PC-3 (cell line): Measurements from ENCODE around the gene SLC25A34. TPM values are rescaled to one million over a fixed set of nuclear protein-coding genes. Genes with fewer than 3 reads are reported as not detected.

Source experiments
- ATAC-seq: fragments of 200-7000 bp; cut with Tn5 transposase; 2 replicates; pipeline ENCODE4 v1.9.1; 2020; ENCODE audit warnings: mild to moderate bottlenecking, moderate library complexity
- BruUV-seq: library from RNA; stranded (reverse); fragments of 400-500 nt; replicated peaks from 2 replicates; lab custom pipeline; 2021; lab: Mats Ljungman, UMichigan
- CTCF ChIA-PET: fragments of 300-600 bp; sonication (Branson Sonifier 250); formaldehyde crosslinking; loops from one replicate; lab custom pipeline; 2022; ENCODE audit warnings: antibody characterized with exemption; lab: Charles Lee
- POLR2A ChIA-PET: fragments of 300-600 bp; sonication (Branson Sonifier 250); formaldehyde crosslinking; loops from one replicate; lab custom pipeline; 2022; ENCODE audit warnings: antibody characterized with exemption; ENCODE audit not compliant: unreplicated experiment; lab: Charles Lee
- DNase-seq: peaks from one replicate; pipeline ENCODE4 v3.0.0-alpha.2; 2015
- H2AFZ ChIP-seq: fragments of 300-600 bp; sonication (generic); 2 replicates; pipeline ENCODE4 v1.6.0; 2016; ENCODE audit warnings: antibody characterized with exemption, low read length
- H3F3A ChIP-seq: fragments of 300-600 bp; sonication (generic); one replicate; pipeline ENCODE4 v1.6.0; 2017; ENCODE audit warnings: antibody characterized with exemption, low read length, control low read depth, mild to moderate bottlenecking; ENCODE audit not compliant: unreplicated experiment
- H3K27ac ChIP-seq: fragments of 300-600 bp; sonication (generic); 2 replicates; pipeline ENCODE4 v1.5.1; 2016; ENCODE audit warnings: mild to moderate bottlenecking, low read length
- H3K27me3 ChIP-seq: fragments of 300-600 bp; sonication (generic); 2 replicates; pipeline ENCODE4 v1.6.1; 2016; ENCODE audit warnings: low read length, mixed read lengths
- H3K36me3 ChIP-seq: fragments of 300-600 bp; sonication (generic); 2 replicates; pipeline ENCODE4 v1.6.1; 2016; ENCODE audit warnings: low read depth, mixed run types, low read length, mixed read lengths
- H3K4me1 ChIP-seq: fragments of 300-600 bp; sonication (generic); 2 replicates; pipeline ENCODE4 v1.5.1; 2016; ENCODE audit warnings: low read length; ENCODE audit not compliant: insufficient read depth
- H3K4me2 ChIP-seq: fragments of 300-600 bp; sonication (generic); 2 replicates; pipeline ENCODE4 v1.6.0; 2016; ENCODE audit warnings: low read length
- H3K4me3 ChIP-seq: fragments of 300-600 bp; sonication (generic); 2 replicates; pipeline ENCODE4 v1.5.1; 2016; ENCODE audit warnings: mild to moderate bottlenecking, low read length, mixed read lengths
- H3K79me2 ChIP-seq: fragments of 300-600 bp; sonication (generic); 2 replicates; pipeline ENCODE4 v1.6.1; 2017; ENCODE audit warnings: low read length, mixed read lengths
- H3K9ac ChIP-seq: fragments of 300-600 bp; sonication (generic); 2 replicates; pipeline ENCODE4 v1.6.0; 2016; ENCODE audit warnings: mild to moderate bottlenecking, low read length
- H3K9me2 ChIP-seq: fragments of 300-600 bp; sonication (generic); replicated peaks from 2 replicates; pipeline ENCODE4 v1.6.1; 2016; ENCODE audit warnings: mixed run types, low read length, mixed read lengths
- H3K9me3 ChIP-seq: fragments of 300-600 bp; sonication (generic); 2 replicates; pipeline ENCODE4 v1.6.1; 2016; ENCODE audit warnings: low read length, mixed read lengths
- H4K20me1 ChIP-seq: fragments of 300-600 bp; sonication (generic); 2 replicates; pipeline ENCODE4 v1.6.1; 2016; ENCODE audit warnings: low read length, mixed read lengths
- CTCF ChIP-seq: fragments of 300-600 bp; sonication (generic); conservative IDR thresholded peaks from 2 replicates; pipeline ENCODE4 v1.5.1; 2017; ENCODE audit warnings: antibody characterized with exemption, low read depth, mild to moderate bottlenecking, low read length
- EZH2 ChIP-seq: fragments of 300-600 bp; sonication (generic); IDR thresholded peaks from one replicate; pipeline ENCODE4 v1.6.1; 2017; ENCODE audit warnings: antibody characterized with exemption, mild to moderate bottlenecking, low read length; ENCODE audit not compliant: unreplicated experiment
- EZH2phosphoT487 ChIP-seq: fragments of 300-600 bp; sonication (generic); IDR thresholded peaks from 2 replicates; pipeline ENCODE4 v1.6.1; 2018; ENCODE audit warnings: mild to moderate bottlenecking, antibody characterized with exemption, low read length, borderline replicate concordance
- intact Hi-C: fragments of 100-400 bp; cut with micrococcal nuclease; formaldehyde crosslinking; loops from 2 replicates; pipeline ENCODE4 v1.9.0; 2023
- total RNA-seq: library from RNA; depleted of rRNA; stranded (reverse); fragments of >200 nt; gene quantifications from 2 replicates; pipeline ENCODE4 v1.2.3, GENCODE V29; 2014

Gene SLC25A34
- total RNA-seq, 1 experiment from 2014 or later = 0.44 TPM

GRCh38 chr1:15760520-15761211 lies 24.6 kb downstream of the SLC25A34 start:
- ATAC-seq = peak; percentile 19

GRCh38 chr1:15761366-15762128 lies 25.5 kb downstream of the SLC25A34 start:
- Histone ChIP-seq H3K4me1 (peaks cover 55% of the 10 kb centered on the region), H3K27ac (peak overlapping the region; percentile 33; the same call in 1 of the 2 replicates), H3K79me2 (peaks cover 49% of the 10 kb centered on the region), H3K9ac (no peak overlapping the region), H3K9me2 (no peaks in the 10 kb centered on the region), H3K27me3 (no peaks in the 10 kb centered on the region), H3K4me3 (no peak overlapping the region; the same call in 1 of the 2 replicates), H3F3A (no peaks in the 10 kb centered on the region), H3K9me3 (no peaks in the 10 kb centered on the region), H4K20me1 (no peaks in the 10 kb centered on the region), H2AFZ (no peak overlapping the region), H3K4me2 (peak overlapping the region; percentile 84), H3K36me3 (no peaks in the 10 kb centered on the region)
- no TSS peak for BruUV-seq
- ChIA-PET POLR2A (interaction anchor here (0.7 kb wide), 1 partner anchor 874 kb away, joined by 5 read pairs; no protein-coding TSS in a partner anchor), CTCF (no interaction called here)
- ATAC-seq (no peak), DNase-seq (no peak)
- intact Hi-C loops = no loop called here
- TF ChIP-seq EZH2phosphoT487 (no peak), CTCF (no peak), EZH2 (no peak)

More at GRCh38 chr1:15760520-15761211, 24.6 kb downstream of the SLC25A34 start:
- Histone ChIP-seq H4K20me1 (no peaks in the 10 kb centered on the region), H3K27ac (peak overlapping the region; percentile 33), H3K4me2 (peak overlapping the region; percentile 84), H3K9me3 (no peaks in the 10 kb centered on the region), H3K4me3 (peak overlapping the region; percentile 86), H3K79me2 (peaks cover 49% of the 10 kb centered on the region), H3K36me3 (no peaks in the 10 kb centered on the region), H3K9ac (peak overlapping the region; percentile 12), H3K9me2 (no peaks in the 10 kb centered on the region), H3F3A (no peaks in the 10 kb centered on the region), H3K4me1 (peaks cover 54% of the 10 kb centered on the region), H3K27me3 (no peaks in the 10 kb centered on the region), H2AFZ (0 out of 2 replicates have a peak overlapping the region, but pooled peaks have one; percentile 6)
- intact Hi-C loops = no loop called here
- POLR2A ChIA-PET = no interaction called here
- peak; percentile 76 for DNase-seq
- BruUV-seq = no TSS peak
- CTCF ChIA-PET = no interaction called here
- TF ChIP-seq EZH2 (no peak), EZH2phosphoT487 (no peak), CTCF (no peak)
